ENCODE measurements around the gene SPINK13. TPM values are rescaled to one million over a fixed set of nuclear protein-coding genes. Genes with fewer than 3 reads are reported as not detected.

Gene SPINK13
- total and polyA plus RNA-seq, 2 of the 4 experiments (the other 2 are of a cell fraction), result not detected

- H3K4me3 ChIP-seq (ENCODE audit: insufficient read depth, low read depth, low read length), result no peak overlapping the region
- ATAC-seq (ENCODE audit: low read depth) (no peak), DNase-seq (no peak)
- H4K8ac ChIP-seq (ENCODE audit: low read depth in 2 of 2, low read length in 2 of 2), result no peak overlapping the region
- no peak overlapping the region for H3K9ac ChIP-seq (ENCODE audit: low read depth, low read length)
- no peaks in the 10 kb centered on the region for H3K9me3 ChIP-seq (ENCODE audit: control insufficient read depth, insufficient read depth, low read length)
- H3K27ac ChIP-seq (ENCODE audit: insufficient read depth, low read length), result no peak overlapping the region
- no peaks in the 10 kb centered on the region for H3K79me1 ChIP-seq (ENCODE audit: low read depth in 1 of 2, low read length in 2 of 2)
- H2AK5ac ChIP-seq (ENCODE audit: low read depth, low read length), result no peak overlapping the region
- H2BK120ac ChIP-seq (ENCODE audit: low read depth, low read length), result no peak overlapping the region
- H3K4me1 ChIP-seq (ENCODE audit: control insufficient read depth, insufficient read depth, low read length), result no peaks in the 10 kb centered on the region
- no peak overlapping the region for H4K5ac ChIP-seq (ENCODE audit: low read depth, low read length)
- intact Hi-C loops (cut with micrococcal nuclease) (no loop called here), dilution Hi-C loops (cut with HindIII; ENCODE audit: low sequenced_read_pairs, unreplicated experiment) (no loop called here), in situ Hi-C loops (cut with MboI; ENCODE audit: low sequenced_read_pairs) (no loop called here)
- no peak overlapping the region for H4K91ac ChIP-seq (ENCODE audit: insufficient read depth, low read depth, low read length)
- no peaks in the 10 kb centered on the region for H3K27me3 ChIP-seq (ENCODE audit: control insufficient read depth, insufficient read depth, low read length)
- no peak overlapping the region for H3K4me2 ChIP-seq (ENCODE audit: low read depth, low read length)
- H3K4ac ChIP-seq (ENCODE audit: low read depth, low read length), result no peak overlapping the region
- no peak overlapping the region for H2BK20ac ChIP-seq (ENCODE audit: low read depth, low read length)
- WGBS, 2 experiments (ENCODE audit: extremely low coverage in 2 of 2, insufficient read length in 1 of 2), result no CpG with 5 or more reads among the region's 4 CpGs
- H3K14ac ChIP-seq (replicated peaks; ENCODE audit: low read depth, low read length), result no peak overlapping the region
- BruUV-seq (replicated peaks), result no TSS peak
- no peak overlapping the region for H2BK15ac ChIP-seq (ENCODE audit: low read depth, low read length)
- H2AK9ac ChIP-seq (replicated peaks; ENCODE audit: low read depth, low read length, poor library complexity), result no peak overlapping the region
- no peak overlapping the region for H3K18ac ChIP-seq (ENCODE audit: low read depth, low read length)
- no peak overlapping the region for H2AFZ ChIP-seq (replicated peaks; ENCODE audit: low read length, poor library complexity)
- CTCF ChIA-PET, result no interaction called here
- POLR2A ChIA-PET (ENCODE audit: unreplicated experiment), result no interaction called here
- H3K56ac ChIP-seq (ENCODE audit: extremely low read depth, insufficient read depth, low read length), result no peak overlapping the region
- no peaks in the 10 kb centered on the region for H4K20me1 ChIP-seq (ENCODE audit: insufficient read depth, low read length)
- TF ChIP-seq FOS (IDR thresholded peaks at IDR 0.05; ENCODE audit: low read depth, low read length) (no peak), POLR2A (IDR thresholded peaks at IDR 0.05; ENCODE audit: low read depth, low read length) (no peak), NFE2L2 (IDR thresholded peaks at IDR 0.05; ENCODE audit: low read depth, low read length) (no peak), MXI1 (IDR thresholded peaks at IDR 0.05; ENCODE audit: borderline replicate concordance, low read depth, low read length) (no peak), ELK1 (IDR thresholded peaks at IDR 0.05; ENCODE audit: borderline replicate concordance, low read depth, low read length) (no peak)
- TF ChIP-seq, protein P1, sequence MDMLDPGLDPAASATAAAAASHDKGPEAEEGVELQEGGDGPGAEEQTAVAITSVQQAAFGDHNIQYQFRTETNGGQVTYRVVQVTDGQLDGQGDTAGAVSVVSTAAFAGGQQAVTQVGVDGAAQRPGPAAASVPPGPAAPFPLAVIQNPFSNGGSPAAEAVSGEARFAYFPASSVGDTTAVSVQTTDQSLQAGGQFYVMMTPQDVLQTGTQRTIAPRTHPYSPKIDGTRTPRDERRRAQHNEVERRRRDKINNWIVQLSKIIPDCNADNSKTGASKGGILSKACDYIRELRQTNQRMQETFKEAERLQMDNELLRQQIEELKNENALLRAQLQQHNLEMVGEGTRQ (IDR thresholded peaks at IDR 0.05; ENCODE audit: low read depth, low read length), result no peak
- no peaks in the 10 kb centered on the region for H3K9me1 ChIP-seq (ENCODE audit: insufficient read depth, low read length)
- H3K23ac ChIP-seq (ENCODE audit: low read depth, low read length), result no peak overlapping the region
- H2BK5ac ChIP-seq (ENCODE audit: low read depth, low read length, poor library complexity, severe bottlenecking), result no peak overlapping the region
- H3K36me3 ChIP-seq (ENCODE audit: control insufficient read depth, insufficient read depth, low read length), result no peaks in the 10 kb centered on the region
These were observed 64.8 kb downstream of the SPINK13 start for GRCh38 chr5:148333262-148333849.
